GM12891 (cell line): Measurements from ENCODE around the gene MOB3B.

Experiments
- PAX5 ChIP-seq: IDR thresholded peaks from 2 replicates; pipeline ENCODE4 v1.6.1; 2011; ENCODE audit warnings: low read length, moderate library complexity, mild to moderate bottlenecking; ENCODE audit not compliant: insufficient read depth, severe bottlenecking
- POLR2A ChIP-seq: IDR thresholded peaks from 2 replicates; pipeline ENCODE4 v1.6.1; 2011; ENCODE audit warnings: low read depth, low read length, control low read depth
- POLR2AphosphoS5 ChIP-seq: IDR thresholded peaks from 2 replicates; pipeline ENCODE4 v1.6.1; 2011; ENCODE audit warnings: low read depth, low read length, control low read depth
- SPI1 ChIP-seq: IDR thresholded peaks from 2 replicates; pipeline ENCODE4 v1.6.1; 2011; ENCODE audit warnings: low read depth, low read length, control low read depth
- TAF1 ChIP-seq: IDR thresholded peaks from 2 replicates; pipeline ENCODE4 v1.6.1; 2011; ENCODE audit warnings: low read depth, low read length, control low read depth

GRCh38 chr9:27387722-27388121, 141.9 kb downstream of the MOB3B start:
- TF ChIP-seq POLR2A (no peak), TAF1 (no peak), PAX5 (no peak), POLR2AphosphoS5 (no peak), SPI1 (no peak)
